GM19463 (cell line): ENCODE results near the gene DHRS7.
A peak's percentile ranks its signal among the peaks of the same experiment; 100 is the strongest.

Experiments
- ATAC-seq: cut with Tn5 transposase; IDR thresholded peaks from one replicate; pipeline ENCODE4 v1.9.1; 2021; ENCODE audit warnings: mild to moderate bottlenecking, moderate library complexity; ENCODE audit not compliant: unreplicated experiment

DHRS7 gene

DNA sequence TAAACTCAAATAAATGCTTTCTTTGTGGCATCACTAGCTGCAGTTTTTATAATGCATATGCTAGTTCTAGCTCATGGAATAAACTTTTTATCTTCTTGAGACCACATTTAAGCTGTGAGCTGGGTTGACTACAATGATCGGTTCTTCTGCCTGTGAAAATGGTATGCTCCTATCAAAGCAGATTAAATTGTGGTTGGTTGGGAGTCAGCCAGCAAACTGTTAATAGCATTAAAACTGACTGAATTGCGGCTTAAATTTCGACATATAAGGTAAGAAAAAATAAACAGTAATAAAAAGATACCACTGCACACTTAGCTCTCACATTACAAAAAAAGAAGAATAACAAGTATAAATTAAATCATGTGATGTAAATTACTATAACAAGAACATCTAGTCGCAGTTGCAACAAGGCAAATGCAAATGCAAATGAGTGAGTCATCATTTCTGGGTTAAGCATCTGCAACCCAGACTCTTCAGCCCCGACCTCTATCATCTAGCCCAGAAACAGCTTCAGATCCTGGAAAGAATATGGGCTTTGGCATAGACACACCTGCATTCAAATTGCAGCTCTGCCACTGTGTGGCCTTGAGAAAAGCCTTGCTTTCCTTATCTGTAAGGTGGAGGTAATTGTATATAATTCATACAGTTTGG lies 19.8 kb upstream of the DHRS7 start:
- peak; percentile 26 for ATAC-seq

DNA sequence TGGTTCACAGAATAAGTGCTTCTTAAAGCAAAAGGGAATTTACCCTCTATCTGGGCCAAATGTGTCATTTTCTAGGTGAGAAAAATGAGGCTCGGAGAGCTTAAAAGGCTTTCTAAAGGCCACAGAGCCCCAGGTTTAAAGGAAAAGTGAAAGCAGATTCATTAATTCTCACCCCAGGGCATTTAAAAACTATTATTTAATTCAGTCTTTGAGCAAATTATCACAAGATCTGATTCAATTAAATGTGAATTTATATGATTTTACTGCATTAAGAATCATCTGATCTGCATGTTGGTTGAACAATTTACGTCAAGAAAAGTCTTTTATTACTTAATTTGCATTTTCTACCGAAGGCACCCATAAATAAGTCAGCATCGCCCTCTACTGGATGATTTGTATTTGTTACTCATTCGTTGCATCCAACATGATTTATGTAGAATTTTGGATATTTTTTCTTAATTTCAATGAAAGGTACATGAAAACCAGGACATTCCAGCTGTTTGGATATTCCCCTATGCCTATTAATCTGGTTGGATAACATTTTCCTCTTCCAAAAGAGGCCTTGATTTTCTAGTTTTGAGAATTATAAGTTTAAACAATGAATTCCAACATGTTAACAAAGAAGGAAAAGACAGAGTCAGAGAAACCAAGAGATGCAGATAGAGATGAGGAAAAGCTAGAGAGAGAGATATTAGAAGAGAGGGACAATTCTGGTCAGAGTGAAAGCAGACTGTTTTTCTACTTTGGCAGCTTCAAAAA lies 19.1 kb upstream of the DHRS7 start:
- ATAC-seq: peak; percentile 36

DNA sequence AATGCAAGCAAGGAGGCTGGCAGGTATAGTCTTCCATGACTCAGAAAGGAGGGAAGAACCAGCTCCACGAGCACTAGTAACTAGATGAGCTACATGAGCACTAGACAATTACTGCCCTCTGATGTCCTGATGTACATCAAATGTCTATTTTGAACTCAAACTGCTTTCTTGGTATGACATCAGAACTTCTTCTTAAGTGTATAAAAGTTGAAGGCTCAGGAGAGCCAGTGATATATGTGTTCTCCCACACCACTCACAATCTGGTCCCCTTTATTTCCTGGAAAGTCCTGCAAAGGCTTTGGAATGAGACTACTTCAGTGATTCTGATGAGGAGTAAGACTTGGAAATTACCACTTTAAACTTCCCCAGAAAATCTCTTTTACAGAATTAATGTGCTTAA lies 18.5 kb upstream of the DHRS7 start:
- ATAC-seq: peak; percentile 42

DNA sequence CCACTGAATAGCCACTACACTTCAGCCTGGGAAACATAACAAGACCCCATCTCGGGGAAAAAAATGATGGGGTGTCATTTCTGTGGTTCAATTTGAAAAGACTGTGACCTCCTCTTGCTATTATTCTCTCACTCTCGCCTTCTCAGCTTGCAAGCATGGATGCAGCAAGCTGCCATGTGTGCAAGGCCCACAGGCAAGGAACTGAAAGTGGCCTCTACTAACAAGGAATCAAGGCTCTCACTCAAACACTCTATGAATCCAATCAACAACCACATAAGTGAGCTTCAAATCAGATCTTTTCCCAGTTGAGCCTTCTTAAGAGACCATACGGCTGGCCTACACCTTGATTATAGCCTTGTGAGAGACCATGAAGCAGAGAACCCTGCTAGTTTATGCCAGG lies 17.9 kb upstream of the DHRS7 start:
- no peak for ATAC-seq

DNA sequence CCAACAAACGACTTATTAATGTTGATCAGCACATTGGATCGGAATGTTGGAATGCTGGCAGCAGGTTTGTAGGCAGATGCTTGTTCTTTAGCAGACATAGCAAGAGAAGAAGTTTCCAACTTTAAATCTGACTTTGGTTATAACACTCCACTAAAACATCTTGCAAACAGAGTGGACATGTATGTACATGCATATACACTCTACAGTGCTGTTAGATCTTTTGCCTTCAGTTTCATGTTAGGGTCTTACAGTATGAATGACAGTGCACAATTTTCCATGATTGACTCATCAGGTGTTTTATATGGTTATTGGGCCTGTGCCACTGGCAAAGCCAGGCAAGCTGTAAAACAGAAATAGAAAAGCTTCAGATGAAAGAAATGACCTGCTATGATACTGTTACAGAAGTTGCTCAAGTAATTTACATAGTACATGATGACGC lies 14.3 kb upstream of the DHRS7 start:
- no peak for ATAC-seq

DNA sequence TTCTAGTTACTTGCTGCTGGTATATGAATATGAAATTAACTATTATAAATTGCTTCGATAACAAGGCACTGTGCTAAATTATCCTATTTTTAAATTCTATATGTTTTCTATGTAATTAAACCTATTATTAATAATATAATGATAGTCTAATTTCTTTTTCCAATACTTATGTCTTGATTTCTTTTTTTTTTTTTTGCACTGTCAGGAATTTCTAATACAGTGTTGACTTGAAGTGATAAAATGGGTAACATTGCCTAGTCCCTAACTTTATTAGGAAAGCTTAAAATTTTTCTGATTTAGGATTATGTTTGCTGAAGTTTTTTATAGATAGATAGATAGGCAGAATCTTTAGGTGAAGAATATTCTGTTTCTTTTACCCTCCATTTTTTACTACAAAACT lies 13.6 kb upstream of the DHRS7 start:
- no peak for ATAC-seq

DNA sequence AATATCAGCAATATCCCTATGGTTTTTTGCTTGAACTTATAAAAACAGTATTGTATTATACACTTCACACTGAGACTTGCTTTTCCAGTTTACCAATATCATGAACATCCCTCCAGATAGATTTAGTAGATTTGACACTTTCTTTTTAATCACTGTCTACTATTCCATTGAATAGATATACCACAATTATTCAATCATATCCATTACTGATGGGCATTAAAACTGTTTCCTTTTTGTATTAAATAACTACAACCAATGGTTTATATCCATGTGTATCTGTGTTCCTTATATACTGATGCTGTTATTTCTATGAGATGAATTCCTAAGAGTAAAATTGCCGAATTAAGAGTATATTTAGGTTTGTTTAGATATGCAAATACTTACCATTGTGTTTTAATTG lies 13.0 kb upstream of the DHRS7 start:
- ATAC-seq: no peak

DNA sequence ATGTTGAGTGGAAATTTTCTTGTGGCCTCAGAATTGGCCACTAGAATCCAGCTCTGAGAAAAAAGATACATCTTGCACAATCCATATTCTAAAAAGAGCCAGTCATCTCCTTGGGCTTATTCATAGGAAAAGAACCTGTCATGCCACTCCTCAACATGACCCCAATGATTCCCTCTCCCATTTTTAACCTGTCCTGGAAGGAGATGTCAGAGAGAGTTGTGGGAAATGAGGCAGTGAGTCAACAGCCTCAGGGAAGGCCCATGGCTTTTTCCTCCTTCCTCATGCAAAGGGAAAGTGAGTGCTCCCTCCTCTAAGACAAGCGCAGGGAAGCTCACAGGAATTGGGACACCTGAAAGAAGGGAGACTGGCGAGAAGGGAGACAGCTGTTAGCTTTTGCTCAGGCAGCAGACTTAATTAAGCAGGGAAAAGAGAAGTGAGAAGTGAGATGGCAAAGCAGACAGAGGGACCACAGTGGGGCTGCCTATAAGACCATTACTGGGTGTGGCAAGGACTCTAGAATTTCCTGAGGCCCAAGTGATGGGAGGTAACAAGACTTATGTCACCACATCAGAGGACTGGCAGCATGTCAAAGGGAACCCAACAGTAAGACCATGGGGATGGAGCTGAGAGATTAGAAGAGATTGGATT lies 10.2 kb upstream of the DHRS7 start:
- no peak for ATAC-seq

DNA sequence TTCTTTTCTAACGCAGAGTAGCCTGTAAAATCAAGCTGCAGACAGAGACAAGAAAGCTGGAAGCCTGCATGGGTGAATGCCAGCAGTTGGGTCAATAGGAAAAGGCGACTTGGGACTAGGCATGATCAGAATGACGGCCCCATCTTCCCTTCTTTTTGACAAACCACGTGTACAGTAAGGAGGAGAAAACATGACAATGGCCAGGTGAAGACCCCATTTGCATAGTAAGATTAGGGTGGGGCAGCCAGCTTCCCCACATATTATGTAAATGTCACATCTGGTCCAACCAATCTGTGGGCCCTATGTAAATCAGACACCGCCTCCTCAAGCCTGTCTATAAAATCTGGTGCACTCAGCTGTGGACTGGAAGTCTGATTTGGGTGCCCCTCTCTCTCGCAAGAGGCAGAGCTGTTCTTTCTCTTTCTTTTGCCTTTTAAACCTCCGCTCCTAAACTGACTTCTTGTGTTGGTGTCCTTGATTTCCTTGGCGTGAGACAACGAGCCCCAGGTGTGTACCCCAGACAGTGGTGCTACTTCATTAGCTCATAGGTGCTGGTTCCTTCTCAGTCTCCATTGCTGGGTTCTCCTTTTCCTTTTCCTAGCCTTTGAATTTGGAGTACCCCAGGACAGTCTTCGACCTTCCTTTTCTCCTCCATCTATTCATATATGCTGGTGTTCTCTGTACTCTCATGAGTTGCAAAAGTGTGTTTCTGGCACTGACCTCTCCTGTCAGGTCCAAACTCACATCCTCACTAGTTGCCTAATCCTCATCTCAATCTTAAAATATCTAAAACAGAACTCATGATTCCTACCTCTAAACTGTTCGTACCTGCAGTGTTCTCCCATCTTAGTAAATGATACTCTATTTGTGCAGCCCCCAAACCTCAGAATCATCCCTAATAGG lies 9.4 kb upstream of the DHRS7 start:
- no peak for ATAC-seq

DNA sequence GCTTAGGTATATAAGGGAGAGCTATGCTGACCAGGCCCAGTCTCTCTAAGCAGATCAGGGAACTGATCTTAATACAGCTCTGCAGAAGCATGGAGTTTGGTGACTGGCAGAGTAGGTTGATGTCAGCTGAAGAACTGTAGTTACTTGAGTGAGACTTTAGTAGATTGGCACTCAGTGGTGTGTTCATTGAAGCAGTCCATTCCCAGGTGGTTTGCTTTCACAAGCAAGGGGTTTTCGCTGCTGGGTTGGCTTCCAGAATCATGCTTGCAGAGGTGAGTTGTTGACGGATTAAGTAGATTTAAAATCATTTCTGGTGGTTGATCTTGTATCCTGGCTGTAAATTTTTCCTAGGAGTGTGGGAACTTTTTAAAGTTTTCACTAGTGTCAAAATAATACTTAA lies 6.5 kb upstream of the DHRS7 start:
- no peak for ATAC-seq

DNA sequence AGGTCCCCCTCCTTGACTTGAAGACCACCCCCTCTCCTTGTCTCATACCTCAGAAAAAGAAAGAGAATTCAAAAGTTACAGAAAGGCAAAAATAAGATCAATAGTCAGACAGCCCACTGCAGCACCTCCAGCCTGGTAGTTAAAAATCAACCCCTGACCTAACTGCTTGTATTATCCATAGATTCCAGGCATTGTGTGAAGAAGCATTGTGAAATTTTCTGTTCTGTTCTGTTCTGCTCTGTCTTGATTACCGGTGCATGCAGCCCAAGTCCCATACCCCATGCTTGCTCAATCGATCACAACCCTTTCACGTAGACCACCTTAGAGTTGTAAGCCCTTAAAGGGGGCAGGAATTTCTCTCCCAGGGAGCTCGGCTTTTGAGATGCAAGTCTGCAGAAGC lies 5.8 kb upstream of the DHRS7 start:
- ATAC-seq: no peak

DNA sequence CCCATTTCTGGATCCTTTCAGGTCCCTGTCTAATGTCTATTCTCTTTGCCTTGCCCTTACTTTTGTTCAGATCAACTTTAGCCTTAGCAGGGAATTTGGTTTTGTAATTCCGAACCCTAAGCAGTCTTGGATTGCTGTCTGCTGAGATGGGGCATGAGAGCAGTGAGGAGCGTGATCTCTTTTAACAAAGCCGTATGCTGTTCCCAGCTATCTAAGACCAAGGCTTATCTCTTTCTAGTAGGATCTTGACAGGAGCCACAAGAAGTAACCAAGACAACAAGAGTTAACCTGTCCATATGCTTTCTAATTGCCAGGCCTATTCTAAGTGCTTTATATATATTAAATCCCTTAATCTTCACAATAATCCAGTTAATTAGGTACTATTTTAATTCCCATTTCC lies 4.5 kb upstream of the DHRS7 start:
- no peak for ATAC-seq

DNA sequence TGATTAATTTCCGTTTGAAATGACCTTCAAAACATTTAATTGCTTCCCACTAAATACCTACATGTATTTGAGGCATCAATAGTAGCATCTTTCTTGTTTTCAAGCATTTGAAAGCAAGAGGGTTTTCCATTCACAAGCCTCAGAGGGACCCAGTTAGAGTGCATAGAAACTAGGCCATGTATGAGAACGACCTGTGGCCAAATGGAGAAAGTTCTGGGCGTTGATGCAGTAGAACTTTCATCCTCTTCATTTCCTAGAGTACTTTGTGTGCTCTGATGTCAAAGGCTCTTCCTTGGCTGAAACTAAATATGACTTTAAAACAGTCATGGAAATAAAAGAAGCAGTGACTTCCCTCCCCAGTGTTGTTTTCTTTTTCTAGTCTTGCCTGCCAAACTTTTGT lies 944 bp upstream of the DHRS7 start:
- no peak for ATAC-seq

DNA sequence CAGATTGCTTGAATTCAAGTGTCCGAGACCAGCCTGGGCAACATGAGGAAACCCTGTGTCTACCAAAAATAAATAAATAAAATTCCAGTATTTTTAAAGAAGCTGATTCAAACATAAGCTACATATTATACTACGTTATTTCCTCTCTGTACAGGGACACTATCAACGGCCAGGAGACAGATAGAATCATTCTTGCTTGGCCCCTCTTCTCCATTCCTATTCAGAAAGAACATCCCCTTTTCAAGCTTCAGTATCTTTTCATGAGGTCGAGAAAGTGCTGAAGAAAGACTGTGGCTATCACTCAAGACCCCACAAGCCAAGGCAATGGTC lies 314 bp upstream of the DHRS7 start:
- no peak for ATAC-seq

DNA sequence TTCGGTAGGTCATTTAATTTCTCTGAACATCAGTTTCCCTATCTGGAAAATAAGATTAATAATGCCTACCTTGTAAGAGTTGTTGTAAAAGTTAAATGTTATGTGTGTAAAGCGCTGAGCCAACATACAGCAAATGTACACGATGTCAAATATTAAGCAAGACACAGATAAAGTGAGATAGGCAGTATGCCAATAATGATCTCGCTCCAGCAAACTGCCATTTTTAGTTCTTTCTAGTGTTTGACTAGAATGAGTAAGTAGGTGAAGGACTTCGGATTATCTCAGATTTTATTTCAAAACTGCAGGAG lies 840 bp downstream of the DHRS7 start:
- ATAC-seq: no peak

DNA sequence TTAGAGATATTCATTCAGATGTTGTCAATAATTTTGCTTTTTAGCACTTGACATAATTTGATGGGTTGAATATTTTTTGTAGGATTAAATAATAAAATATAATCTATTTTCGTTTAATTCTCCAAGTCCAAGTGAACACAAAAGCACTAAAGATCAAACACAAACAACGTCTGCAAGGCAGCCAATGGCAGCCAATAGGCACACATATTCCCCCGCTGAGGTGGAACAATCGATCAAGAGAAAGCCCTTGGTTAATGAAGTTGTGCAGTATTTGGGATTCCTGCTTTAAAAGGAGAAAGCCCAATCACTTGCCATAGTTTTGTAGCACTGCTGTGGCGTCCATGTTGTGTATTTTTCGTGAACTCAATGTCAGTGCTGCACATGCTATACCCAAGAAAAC lies 1.5 kb downstream of the DHRS7 start:
- ATAC-seq: no peak

DNA sequence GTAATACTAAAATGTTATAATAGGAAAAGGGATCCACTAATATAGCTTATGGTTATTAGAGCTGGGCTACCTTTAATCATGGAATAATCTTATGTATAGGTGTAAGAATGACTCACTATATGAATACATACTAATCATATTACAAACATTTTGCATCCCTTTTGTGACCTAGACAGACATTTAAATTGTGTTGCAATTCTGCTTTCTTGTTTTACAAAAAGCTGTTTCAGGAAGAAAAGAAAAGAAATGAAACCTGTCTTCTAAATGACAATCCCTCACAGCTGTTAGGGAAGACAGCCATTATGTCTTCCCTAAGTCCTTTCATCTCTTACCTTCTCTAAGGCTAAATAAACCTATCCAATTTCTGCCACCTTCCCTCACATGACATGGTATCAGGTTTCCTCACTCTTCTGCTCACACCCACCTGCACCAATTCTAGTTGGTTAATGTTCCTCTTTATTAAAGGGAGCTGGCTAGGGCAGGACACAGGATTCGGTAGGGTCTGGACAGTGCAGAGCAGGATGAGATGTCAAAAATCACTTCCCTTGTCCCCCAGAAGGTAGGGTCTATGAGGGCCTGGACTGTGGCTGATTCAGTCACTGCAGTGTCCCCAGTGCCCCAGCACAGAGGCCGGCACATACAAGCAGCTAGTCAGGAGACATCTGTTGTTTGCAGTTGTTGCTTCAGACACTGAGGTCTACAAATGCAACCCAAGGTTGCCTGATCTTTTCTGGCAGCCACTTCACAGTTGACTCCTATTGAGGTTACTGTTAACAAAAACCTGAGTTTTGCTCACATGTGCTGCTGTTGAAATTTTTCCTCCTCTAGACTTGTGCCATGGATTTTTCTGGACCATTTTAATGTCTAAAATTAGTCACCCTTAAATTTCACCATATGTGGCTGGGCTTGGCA lies 3.7 kb downstream of the DHRS7 start:
- no peak for ATAC-seq

DNA sequence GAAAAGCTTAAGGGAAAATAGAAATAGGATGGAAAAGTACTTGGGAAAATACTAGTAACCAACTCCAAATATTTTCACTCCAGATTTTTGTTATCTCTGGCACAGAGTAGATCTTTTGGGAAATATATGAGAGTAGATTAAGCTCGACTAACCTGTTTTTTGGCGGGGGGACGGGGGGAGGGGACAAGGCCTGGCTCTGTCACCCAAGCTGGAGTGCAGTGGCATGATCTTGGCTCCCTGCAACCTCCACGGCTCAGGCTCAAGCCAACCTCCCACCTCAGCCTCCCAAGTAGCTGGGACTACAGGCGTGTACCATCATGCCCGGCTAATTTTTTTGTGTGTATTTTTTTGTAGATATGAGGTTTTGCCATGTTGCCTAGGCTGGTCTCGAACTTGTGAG lies 4.8 kb downstream of the DHRS7 start:
- ATAC-seq: no peak

DNA sequence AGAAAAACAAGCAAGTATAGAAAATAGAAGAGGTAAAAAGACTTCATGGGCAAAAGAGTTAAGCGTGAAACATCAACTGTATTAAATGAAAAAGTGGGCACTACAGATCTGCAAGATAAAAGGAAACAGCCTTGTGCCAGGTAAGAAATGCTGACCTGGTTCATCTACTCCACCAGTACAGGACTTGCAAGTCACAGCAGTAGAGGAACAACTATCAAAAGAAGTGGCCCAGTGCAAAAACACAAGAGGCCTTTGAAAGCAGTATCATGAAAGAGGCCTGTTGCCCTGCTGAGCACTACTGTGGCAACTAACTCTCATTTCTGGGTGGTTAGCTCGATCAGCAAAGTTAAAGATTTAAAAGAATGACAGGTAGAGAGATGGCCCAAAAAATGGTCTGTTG lies 10.5 kb downstream of the DHRS7 start:
- ATAC-seq: no peak

DNA sequence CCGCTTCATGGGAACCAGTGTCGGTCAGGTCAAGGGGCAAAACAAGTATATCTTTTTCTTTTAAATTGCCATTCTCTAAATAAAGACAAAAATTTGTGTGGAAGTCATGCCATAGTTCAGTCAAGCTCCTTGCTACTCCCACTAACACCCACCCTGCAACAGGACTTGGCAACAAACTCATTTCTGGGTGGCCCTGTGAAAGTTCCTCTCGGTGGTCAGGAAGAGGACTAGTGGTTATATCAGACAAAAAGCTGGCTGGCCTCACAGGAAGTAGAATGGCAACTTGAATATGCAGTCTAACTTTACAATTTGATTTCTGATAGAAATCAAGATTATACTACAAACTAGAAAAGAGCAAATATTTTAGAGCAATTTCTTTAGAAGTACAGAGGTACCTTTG lies 11.2 kb downstream of the DHRS7 start:
- ATAC-seq: no peak

DNA sequence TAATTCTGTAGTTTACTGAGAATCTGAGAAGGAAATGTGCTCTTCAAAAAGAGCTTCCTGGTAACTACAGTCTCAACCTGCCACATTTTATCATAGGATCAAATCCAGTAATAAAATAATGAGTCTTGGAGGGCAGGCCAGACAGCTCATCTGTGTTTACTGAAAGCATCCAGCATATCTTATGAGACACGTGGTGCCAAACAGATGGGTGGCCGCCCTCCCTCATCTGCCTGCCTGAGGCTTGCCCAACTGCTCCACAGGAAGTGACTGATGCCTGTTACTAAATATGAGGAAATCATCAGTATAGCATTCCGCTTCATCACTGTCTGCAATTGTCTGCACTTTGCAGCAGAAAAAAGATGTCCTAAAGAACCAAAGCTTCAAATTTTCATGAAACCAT lies 13.5 kb downstream of the DHRS7 start:
- ATAC-seq: peak; percentile 97
